ENCODE results near the gene DDOST.
"Not testable (repeated sequence)": the region's sequence is repeated elsewhere in the genome, so short reads cannot be mapped to it uniquely, and the experiment has no call there.

The DDOST gene

DNA sequence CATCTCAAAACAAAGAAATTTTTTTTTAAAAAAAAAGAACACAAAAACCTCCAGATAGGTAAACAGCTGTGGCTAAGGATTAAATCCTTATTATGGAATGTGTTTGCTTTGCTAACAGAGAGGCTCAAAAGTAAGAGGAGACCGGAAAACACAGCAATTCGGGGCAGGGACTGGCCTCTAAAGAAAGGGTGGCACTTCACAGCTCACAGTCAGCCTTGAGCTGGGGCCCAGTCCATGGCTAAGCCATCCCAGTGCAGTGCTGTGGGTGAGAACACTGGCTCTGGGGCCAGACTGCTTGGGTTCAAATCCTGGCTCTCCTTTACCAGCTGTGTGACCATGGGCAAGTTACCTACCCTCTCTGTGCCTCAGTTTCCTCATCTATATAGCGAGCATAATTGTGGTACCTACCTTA is 28.5 kb upstream of the DDOST start:
- FAIRE-seq: no peak

DNA sequence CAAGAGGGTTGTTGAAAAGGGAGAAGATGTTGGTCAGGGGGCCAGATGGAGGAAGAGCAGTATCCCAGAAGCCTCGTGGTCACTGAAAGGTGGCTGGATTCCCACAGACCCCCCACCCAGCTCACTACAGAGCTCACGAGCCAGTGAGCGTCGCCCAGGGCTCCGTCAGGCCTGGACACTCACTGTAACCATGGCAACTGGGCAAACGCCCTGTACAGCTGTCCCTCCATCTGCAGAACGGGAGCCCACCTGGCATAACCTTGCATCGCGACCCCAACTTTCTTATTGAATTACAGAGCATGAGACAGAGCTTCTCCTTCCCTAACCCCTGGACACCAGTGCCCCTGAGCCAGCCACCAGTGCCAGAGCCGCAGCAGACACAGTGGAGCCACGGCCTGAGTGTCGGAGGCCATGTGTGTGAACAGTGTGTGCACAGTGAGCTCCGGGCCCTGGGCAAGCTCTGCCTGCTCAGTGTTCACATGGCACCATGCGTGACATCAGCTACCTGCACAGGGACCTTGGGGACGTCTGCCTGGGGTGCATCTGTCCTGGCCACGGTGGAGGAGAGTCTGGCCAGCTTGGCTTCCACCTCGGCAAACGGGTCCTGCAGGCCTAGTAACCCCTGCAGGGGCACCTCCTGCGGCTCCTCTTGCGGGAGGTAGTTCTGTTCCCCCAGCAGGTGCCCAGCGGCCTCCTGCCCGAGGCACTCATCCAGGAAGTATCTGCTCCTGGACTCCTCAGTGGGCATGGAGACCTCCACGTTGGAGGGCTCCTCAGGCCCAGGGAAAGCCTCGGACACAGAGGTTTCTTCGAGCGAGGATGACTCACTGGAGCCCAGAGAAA is 25.9 kb upstream of the DDOST start:
- FAIRE-seq: no peak

DNA sequence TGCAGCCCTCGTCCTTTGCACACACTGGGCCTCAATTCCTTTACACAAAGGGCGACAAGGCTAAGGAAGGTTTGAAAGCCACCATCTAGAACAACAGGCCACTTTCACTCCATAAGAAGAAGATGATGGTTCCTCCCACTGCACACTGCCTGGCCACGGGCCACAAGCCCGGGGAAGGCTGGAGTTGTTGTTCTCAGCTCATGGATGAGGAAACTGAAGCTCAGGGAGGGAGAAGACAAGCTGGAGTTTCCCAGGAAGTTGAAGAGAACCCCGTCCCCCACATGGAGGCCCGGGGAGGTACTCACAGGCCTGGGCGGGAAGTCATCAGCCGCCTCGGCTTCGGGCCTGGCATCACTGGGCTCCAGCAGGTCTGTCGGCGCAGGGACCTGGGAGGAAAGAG is 24.6 kb upstream of the DDOST start:
- no peak for FAIRE-seq

DNA sequence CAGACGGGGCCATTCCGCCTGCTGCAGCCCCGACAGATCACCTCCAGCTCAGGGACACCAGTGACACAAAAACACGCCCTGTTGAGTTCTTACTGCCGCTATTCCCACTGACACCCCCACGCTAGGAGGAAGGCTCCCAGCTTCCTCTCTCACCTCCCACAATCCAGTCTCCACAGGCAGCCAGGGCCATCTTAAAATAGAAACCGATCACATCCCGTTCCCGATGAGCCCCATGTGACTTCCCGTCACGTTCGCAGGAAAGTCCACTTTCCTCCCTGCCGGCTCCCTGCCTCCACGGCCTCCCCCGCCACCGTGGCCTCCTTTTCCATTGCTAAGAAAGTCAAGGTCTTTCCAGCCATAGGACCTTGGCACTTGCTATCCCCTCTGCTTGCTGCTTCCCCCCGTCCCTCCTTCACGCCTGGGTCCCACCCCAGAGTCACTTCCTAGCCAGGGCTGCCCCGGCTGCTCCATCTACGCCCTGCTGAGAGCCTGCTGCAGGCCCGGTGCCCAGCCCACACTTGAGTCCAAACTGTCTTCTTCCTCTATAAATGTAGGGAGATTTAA is 24.0 kb upstream of the DDOST start:
- no peak for FAIRE-seq

DNA sequence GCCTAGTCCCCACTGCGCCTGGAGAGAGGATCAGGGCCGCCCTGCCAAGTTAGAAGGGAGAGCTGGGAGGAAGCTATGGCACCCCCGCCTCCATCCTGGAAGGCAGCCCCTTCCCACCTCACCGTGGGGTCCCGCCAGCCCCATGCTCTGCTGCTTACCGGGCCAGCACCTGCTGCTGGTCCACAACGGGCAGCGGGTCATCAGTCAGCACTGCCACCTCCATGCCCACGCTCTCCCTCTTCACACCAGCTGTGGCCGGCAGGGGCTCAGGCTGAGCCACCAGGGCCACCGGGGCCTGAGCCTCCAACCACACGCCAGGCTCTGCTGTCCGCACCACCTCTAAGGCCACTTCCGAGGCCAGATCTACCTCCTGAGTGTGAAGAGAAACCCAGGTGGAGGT is 23.5 kb upstream of the DDOST start:
- FAIRE-seq: no peak

DNA sequence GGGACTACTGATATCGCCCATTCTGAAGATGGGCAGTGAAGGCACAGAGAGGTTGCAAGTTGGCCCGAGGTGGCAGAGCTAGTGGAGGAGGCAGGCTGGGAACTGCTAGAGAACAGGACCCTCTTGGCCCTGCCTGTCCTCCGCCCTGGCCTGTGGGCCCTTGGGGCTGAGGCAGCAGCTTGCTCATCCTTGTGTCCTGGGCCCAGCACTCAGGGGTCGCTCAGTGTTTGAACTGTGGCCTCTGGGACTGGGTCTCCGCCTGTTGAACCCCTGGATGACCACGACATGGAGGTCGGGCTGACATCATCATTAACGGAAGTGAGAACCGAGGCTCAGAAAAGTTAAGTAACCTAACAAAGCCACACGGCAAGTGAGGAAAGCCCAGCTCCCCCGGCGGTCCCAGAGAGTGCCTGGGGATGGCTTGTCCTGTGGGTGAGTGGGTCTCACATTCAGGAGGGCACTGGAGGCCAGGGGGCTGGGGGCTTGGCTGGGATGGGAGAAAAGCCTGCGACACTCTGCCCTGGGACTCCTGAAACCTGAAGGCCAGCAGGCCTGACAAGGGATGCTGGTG is 23.0 kb upstream of the DDOST start:
- no peak for FAIRE-seq

DNA sequence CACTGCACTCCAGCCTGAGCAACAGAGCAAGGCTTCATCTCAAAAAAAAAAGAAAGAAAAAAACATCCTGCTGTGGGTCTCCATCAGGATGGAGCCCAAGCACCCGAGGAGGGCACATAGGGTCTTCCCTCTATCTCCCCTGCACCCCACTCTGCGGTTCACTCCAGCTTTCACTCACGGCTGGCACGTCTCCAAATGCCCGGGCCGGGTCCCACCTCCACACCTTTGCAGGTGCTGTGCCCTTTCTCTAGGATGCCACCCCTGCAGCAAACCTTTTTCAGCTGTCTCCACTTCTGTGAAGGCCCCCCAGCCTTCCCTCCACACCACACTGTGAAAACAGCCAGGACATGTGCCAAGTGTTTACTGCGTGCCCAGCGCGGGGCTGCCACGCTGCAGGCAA is 22.4 kb upstream of the DDOST start:
- no peak for FAIRE-seq

DNA sequence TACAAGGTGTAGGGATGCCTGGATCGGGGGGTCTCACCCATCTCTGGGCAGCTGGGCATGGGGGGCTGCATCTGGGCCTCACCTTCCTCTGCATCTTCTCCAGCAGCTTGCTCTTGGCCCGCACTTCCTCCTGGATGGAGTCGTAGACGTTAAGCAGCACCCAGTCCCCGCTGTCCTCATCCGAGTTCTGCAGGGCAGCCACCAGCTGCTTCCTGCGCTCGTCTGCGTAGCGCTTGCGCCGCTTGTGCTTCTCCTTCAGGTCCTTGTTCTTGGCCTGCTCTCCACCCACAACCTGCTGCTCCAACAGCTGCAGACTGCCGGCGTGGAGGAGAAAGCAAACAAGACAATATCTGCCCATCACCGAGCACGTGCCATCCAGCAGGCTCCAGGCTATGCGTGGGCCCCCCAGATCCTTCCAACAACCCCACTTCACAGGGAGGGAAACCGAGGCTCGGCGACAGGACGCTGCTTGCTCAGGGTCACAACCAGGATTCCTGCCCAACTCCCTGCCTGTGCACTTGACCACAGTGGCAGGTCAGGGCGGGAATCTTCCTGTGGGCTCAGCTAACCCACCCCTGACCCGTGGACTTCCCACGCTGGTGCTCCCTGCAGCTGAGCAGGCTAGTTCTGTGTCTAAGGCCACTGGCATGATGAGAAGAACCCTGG is 21.5 kb upstream of the DDOST start:
- no peak for FAIRE-seq

DNA sequence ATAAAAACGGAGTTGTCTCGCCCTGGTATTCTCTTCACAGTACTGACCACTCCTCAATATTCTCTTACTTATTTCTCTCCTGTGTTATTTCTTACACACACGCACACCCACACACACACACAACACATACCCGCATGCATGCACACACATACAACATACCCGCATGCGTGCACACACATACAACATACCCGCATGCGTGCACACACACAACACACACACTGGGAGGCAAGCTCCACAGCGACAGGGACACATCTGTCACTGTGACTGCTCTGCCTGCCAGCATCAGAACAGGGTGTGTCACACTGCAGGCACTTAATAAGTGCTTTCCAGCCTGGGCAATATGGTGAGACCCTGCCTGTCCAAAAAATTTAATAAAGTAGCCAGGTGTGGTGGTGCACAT is 20.8 kb upstream of the DDOST start:
- no peak for FAIRE-seq

DNA sequence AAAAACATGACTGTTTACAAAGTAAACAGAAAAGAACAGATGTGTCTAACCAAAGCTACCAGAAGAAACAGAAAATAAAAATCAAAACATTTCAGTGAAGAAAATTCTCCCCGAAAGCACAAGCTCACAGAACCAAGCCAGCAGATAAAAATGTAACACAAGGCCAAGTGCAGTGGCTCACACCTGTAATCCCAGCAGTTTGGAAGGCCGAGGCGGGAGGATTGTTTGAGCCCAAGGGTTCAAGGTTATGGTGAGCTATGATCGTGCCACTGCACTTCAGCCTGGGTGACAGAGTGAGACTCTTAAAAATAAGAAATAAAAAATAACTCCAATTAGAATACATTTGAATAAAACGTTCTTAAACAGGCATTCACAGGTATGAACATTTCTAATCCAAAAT is 19.1 kb upstream of the DDOST start:
- no peak for FAIRE-seq

DNA sequence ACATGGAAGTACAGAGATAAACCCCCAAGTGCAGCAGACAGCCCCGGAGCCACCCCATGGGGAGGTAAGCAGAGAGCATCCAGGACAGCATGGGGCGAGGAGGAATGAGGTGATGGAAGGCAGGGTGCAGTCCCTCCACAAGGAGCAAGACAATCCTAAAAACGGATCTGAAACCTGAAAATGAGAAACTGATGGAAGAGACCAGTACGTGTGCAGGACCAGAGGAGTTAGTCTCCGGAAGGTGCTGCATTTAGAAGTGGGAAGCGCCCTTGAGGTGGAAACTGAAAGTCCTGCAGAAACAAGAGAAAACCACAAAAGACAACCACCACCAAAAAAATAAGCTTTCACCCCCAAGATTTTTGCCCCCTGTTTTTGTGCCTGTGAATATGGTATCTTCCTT is 17.4 kb upstream of the DDOST start:
- no peak for FAIRE-seq

DNA sequence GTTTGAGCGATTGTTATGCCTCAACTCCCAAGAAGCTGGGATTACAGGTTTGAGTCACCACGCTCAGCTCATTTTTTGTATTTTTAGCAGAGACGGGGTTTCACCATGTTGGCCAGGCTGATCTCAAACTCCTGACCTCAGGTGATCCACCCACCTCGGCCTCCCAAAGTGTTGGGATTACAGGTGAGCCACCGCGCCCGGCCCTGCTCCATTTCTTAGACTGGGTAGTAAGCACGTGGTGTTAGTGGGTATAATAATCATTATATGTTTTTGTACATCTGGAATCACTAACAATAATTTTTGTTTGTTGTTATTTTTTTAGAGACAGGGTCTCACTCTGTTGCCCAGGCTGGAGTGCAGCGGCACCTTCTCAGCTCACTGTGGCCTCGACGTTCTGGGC is 12.5 kb upstream of the DDOST start:
- FAIRE-seq: not testable (repeated sequence)

DNA sequence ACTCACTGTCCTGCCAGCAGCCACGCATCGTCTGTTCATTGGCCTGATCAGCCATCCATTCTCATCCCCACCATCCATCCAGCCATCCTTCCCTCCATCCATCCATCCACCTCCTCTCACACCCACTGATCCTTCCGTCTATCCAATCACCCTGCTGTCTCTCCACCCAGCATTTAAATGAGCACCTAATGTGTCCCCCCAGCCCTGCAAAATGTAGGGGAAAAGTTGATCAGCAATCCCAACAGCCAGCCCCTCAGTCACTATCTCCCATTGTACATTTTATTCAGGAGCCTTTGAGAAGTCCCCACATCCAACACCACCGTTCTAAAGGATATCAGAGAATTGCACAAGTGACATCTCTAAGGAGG is 11.1 kb upstream of the DDOST start:
- FAIRE-seq: no peak

DNA sequence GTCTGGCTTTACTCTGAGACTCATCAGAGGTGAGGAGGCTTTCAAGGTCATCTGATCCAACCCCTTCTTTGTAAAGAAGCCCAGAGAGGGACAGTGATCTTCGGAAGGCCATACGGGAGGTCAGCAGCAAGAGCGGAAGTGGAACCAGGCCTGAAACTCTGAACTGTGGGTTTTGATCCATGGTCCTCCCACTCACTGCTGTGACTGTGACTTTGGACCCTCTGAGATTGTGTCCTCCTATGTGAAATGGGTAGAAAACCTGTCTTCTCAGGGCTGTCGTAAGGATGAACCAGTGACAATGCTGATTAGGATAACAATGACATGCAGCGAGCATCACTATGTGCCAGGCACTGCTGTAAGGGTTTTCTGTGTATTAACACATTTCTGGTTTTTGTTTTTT is 9.8 kb upstream of the DDOST start:
- FAIRE-seq: no peak

DNA sequence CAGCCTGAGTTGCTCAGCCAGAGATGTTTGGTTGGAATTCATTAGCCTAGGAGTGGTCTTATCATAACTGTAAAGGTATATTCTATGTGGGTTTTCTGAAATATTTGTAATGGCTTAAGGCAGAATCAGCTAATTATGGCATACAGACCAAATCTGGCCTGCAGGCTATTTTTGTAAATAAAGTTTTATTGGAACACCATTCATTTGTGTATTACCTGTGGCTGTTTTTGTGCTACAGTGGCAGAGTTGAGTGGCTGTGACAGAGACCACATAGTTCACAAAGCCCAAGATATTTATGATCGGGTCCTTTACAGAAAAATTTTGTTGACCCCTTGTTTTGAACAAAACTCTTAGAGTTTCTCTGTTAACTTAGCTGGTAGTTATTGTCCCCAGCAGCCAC is 7.4 kb upstream of the DDOST start:
- FAIRE-seq: no peak

DNA sequence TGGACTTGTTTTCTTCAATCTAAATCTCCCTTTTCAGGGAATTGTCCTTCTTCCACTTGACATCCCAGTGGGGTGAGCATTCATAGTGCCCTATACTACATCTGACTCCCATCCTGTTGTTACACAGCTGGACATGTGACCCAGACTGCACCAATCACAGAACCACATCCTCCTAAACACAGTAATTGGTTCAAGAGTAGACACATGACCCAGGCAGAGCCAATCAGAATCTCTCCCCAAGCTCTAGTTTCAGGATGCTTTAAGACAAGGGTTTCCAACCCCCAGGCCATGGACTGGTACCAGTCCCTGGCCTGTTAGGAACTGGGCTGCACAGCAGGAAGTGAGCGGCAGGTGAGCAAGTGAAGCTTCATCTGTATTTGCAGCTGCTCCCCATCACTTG is 5.6 kb upstream of the DDOST start:
- no peak for FAIRE-seq

DNA sequence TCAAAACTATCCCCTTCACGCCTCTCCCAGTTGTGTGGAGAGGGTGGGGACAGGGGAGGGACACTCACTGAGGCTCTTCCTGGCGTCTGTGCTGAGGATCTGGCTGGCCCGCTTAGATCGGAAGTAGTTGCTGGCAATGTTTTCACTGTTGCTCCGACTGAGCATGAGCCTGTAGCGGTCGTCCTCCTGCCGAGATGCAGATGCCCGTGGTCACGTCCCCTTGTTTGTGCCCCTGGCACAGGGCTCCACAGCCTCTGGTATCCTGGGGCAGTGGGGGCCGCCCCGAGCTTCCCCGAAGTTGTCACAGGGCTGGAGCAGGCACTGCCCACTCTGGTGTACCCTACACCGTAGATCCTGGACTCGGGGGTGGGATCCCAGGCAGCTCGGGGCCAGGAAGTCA is 5.0 kb upstream of the DDOST start:
- FAIRE-seq: no peak

DNA sequence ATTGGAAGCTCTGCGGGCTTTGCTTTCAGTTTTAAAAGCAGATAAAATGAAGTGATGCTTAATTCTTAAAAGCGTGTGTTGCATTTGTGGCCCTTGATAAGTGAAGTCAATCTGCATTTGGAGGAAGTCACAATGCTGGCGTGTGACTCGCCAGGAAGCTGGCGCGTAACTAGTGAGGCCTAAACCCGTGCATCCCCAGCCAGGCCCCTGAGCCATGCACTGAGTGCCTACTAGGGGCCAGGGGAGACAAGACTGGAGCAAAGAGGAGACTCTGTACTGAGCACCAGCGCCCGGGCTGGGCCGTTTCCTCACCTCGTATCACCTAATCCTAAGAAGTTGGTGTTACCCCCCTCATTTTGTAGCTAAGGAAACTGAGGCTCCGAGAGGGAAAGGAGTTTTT is 4.6 kb upstream of the DDOST start:
- no peak for FAIRE-seq

DNA sequence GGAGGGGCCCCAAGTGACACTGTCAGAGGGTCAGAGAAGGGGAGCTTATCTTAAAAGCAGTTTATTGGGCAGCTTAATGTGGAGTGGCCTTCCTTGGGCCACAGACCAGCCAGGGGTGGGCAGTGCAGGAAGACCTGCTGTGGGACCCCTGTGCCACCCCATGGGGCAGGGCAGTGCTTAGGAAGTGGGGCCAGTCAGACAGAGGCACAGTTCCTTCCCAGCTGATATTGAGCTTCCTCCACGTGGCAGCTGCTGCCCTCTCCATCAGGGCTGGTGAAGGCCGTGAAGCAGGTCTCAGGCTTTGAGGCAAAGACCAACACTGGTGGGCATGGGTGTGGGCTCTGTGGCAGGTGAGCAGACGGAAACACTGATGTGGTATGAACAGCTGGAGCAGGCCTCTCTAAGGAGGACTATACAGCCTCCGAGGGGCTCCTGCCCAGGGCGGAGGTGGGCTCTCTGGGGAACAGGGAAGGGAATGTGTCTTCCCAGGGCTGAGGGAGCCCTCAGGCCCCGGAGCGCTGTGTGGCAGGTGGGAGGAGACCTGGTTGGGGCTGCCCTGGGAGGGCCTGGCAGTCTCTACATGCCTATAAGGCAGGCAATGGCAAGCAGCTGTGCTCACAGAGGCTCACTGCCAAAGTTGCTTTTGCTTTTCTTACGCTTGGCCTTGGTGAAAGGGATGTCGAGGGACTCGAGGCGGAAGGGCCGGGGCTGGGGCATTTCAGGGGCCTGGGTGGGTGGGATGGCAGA is 3.0 kb upstream of the DDOST start:
- FAIRE-seq: no peak

DNA sequence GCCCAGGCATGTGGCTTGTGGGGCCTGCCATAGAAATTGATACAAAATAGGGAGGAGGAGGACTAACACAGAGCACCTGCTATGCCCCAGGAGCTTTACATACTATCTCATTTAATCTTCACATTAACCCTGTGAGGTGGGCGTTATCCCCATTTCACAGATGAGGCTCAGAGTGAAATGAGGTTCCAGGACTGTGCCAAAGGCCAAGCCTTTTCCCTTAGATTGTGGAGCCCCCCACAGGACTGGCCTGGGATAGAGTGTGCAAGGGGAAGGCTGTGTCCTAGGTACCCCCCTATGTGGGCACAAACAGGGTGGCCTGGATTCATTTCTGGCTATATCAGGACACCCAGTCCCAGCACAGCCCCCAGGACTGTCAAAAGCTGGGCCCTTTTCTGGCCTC is 2.2 kb upstream of the DDOST start:
- FAIRE-seq: no peak

DNA sequence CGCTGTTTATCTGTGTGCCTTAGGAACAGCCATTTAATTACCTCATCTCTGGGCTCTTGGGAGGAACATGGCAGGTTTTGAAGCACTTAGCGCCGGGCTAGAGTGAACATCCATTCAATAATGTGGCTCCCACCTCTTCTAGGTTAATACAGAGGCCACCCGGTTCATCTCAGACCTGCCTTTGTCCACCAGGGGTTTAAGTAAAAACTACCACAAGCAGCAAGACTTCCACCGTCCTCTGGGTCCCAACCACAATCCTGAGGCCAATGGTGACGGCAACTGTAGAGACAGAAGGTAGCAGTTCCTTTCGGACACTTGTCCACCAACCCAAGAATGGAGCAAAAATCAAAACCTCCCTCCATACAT is 924 bp upstream of the DDOST start:
- no peak for FAIRE-seq

DNA sequence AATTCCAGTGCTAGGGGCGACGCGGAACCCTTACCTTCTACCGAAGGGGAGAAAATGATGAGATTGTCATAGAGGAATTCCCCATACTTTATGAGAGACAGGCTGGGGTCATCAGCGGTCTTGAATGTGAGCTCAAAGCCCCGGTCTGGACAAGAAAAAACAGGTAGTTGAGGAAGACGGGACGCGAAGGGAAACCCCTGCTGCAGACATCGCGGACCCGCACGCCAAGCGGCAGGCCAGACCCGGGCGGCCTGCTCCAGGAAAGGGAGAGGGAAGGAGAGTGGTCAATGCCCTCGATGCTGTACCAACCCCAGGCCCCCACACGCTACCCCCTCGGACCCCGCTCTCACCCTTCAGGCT is 342 bp downstream of the DDOST start:
- FAIRE-seq: no peak

DNA sequence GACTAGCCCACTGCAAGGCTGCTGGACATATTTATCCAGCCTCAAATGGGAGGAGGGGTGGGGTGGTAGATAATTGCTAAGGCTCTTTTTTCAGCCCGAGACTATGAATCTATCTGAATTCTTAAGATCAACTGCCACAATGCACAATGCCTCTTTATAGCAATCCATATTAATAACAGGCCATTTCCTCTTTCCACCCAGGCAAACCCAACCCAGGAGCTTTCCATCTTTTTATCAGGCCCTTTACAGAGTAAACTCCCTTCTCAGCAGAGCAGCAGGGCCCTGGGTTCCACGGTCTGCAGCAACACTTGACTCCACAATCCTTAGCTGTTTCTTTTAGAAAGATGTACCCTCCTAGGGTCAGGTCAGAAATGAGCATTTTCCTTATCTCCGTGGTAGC is 806 bp downstream of the DDOST start:
- FAIRE-seq: no peak
